ENCODE data around the gene SAFB.

DNA sequence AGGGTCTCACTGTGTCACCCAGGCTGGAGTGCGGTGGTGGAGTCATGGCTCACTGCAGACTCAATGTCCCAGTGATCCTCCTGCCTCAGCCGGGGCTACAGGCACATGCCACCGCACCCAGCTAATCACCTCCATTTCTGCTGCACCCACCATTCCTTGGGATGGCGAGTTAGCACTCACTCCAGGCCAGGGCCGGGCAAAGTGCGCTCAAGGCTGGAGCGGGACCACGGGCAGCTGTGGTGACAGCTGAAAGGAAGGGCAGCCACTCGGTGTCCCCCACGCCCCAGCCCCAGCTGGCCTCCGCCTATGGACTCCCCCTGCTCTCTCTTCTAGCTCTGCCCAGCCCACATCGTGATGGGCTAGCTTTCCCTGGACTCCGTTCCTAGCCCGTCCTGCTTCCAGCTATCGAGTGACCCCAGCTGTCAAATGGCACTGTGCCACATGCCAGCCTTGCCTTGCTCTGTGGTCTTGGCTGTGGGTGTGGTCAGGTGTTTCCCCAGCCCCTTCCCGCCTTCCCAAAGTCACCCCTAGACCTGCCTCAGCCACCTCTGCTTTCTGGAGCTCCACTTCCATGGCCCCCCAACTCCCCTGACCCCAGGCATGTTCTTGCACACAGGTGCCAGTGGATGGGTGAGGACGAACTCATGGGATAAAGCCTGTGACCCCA is 53.4 kb downstream of the SAFB start:
- TF ChIP-seq EZH2 (IDR thresholded peaks at IDR 0.05) (no peak), POLR2AphosphoS5 (IDR thresholded peaks at IDR 0.05; ENCODE audit: borderline replicate concordance, low read depth, low read length) (no peak), FOXP2 (optimal IDR thresholded peaks at IDR 0.05; ENCODE audit: control extremely low read depth, extremely low read length, insufficient read depth) (no peak)
